DOHH2 (cell line): ENCODE measurements around the gene FGF1.

Source experiments
- H3F3A ChIP-seq: fragments of 200-600 bp; sonication (generic), shearing (Covaris generic); 2 replicates; pipeline ENCODE4 v1.6.0; 2016; ENCODE audit warnings: antibody characterized with exemption, mild to moderate bottlenecking; ENCODE audit not compliant: control insufficient read depth, insufficient read depth
- H3K27ac ChIP-seq: fragments of 200-600 bp; sonication (generic); 2 replicates; pipeline ENCODE4 v1.5.1; 2014; ENCODE audit warnings: low read depth, mild to moderate bottlenecking, low read length, moderate library complexity
- H3K27me3 ChIP-seq: fragments of 200-600 bp; sonication (generic); 2 replicates; pipeline ENCODE4 v1.6.1; 2014; ENCODE audit warnings: mild to moderate bottlenecking, low read length, mixed read lengths; ENCODE audit not compliant: control insufficient read depth
- H3K36me3 ChIP-seq: fragments of 200-600 bp; sonication (generic); 2 replicates; pipeline ENCODE4 v1.6.1; 2014; ENCODE audit warnings: mild to moderate bottlenecking, low read length, moderate library complexity, mixed read lengths; ENCODE audit not compliant: control insufficient read depth
- H3K4me1 ChIP-seq: fragments of 200-600 bp; sonication (generic); 2 replicates; pipeline ENCODE4 v1.6.1; 2014; ENCODE audit warnings: mild to moderate bottlenecking, low read length, mixed read lengths; ENCODE audit not compliant: control insufficient read depth
- H3K4me2 ChIP-seq: fragments of 200-600 bp; sonication (generic); 2 replicates; pipeline ENCODE4 v1.6.0; 2014; ENCODE audit warnings: mild to moderate bottlenecking, low read length, moderate library complexity
- H3K4me3 ChIP-seq: fragments of 200-600 bp; sonication (generic); 2 replicates; pipeline ENCODE4 v1.5.1; 2014; ENCODE audit warnings: mild to moderate bottlenecking, low read length, mixed read lengths
- H3K79me2 ChIP-seq: fragments of 200-600 bp; sonication (generic); 2 replicates; pipeline ENCODE4 v1.6.1; 2014; ENCODE audit warnings: mild to moderate bottlenecking, low read length, mixed read lengths; ENCODE audit not compliant: control insufficient read depth
- H3K9me2 ChIP-seq: fragments of 200-600 bp; sonication (generic); replicated peaks from 2 replicates; pipeline ENCODE4 v1.6.1; 2014; ENCODE audit warnings: mild to moderate bottlenecking, low read length, mixed read lengths; ENCODE audit not compliant: control insufficient read depth
- H3K9me3 ChIP-seq: fragments of 200-600 bp; sonication (generic); 2 replicates; pipeline ENCODE4 v1.6.1; 2014; ENCODE audit warnings: antibody characterized with exemption, low read length, mixed read lengths; ENCODE audit not compliant: control insufficient read depth, insufficient read depth
- H4K20me1 ChIP-seq: fragments of 200-600 bp; sonication (generic); 2 replicates; pipeline ENCODE4 v1.6.0; 2014; ENCODE audit warnings: low read depth, mild to moderate bottlenecking, antibody characterized with exemption, low read length, moderate library complexity; ENCODE audit not compliant: control insufficient read depth, insufficient read depth
- CTCF ChIP-seq: fragments of 200-600 bp; sonication (generic); IDR thresholded peaks from one replicate; pipeline ENCODE4 v1.5.1; 2014; ENCODE audit warnings: antibody characterized with exemption, mild to moderate bottlenecking, low read depth, low read length; ENCODE audit not compliant: poor library complexity, severe bottlenecking
- EZH2phosphoT487 ChIP-seq: fragments of 200-600 bp; sonication (generic); IDR thresholded peaks from 2 replicates; pipeline ENCODE4 v1.6.1; 2017; ENCODE audit warnings: borderline replicate concordance, mild to moderate bottlenecking, antibody characterized with exemption, low read length, moderate library complexity, mixed read lengths

The FGF1 gene

GRCh38 chr5:142613271-142613671, 72.6 kb downstream of the FGF1 start:
- H3K27ac ChIP-seq, result no peak overlapping the region
- H4K20me1 ChIP-seq, result no peaks in the 10 kb centered on the region
- peaks cover 12% of the 10 kb centered on the region for H3K27me3 ChIP-seq
- no peaks in the 10 kb centered on the region for H3K79me2 ChIP-seq
- no peak overlapping the region for H3K4me3 ChIP-seq
- H3K9me2 ChIP-seq, result no peaks in the 10 kb centered on the region
- H3K9me3 ChIP-seq, result no peaks in the 10 kb centered on the region
- TF ChIP-seq EZH2phosphoT487 (no peak), CTCF (no peak)
- H3K4me2 ChIP-seq, result no peak overlapping the region
- H3F3A ChIP-seq, result no peaks in the 10 kb centered on the region
- no peaks in the 10 kb centered on the region for H3K4me1 ChIP-seq
- H3K36me3 ChIP-seq, result no peaks in the 10 kb centered on the region

GRCh38 chr5:142612494-142613270, 73.2 kb downstream of the FGF1 start:
- peaks cover 16% of the 10 kb centered on the region for H3K27me3 ChIP-seq
- H3K4me3 ChIP-seq, result no peak overlapping the region
- H3K27ac ChIP-seq, result no peak overlapping the region
- H3K79me2 ChIP-seq, result no peaks in the 10 kb centered on the region
- H3F3A ChIP-seq, result no peaks in the 10 kb centered on the region
- H3K9me2 ChIP-seq, result no peaks in the 10 kb centered on the region
- H3K36me3 ChIP-seq, result no peaks in the 10 kb centered on the region
- no peaks in the 10 kb centered on the region; the same call in 1 of the 2 replicates for H4K20me1 ChIP-seq
- H3K9me3 ChIP-seq, result no peaks in the 10 kb centered on the region
- H3K4me2 ChIP-seq, result no peak overlapping the region
- no peaks in the 10 kb centered on the region for H3K4me1 ChIP-seq
- TF ChIP-seq CTCF, result no peak
- no peak for TF ChIP-seq EZH2phosphoT487

GRCh38 chr5:142611154-142611553, 74.7 kb downstream of the FGF1 start:
- H3K79me2 ChIP-seq, result no peaks in the 10 kb centered on the region
- no peak overlapping the region for H3K4me3 ChIP-seq
- H3K4me1 ChIP-seq, result no peaks in the 10 kb centered on the region
- H3K9me2 ChIP-seq, result no peaks in the 10 kb centered on the region
- H3K27ac ChIP-seq, result no peak overlapping the region
- no peaks in the 10 kb centered on the region for H3K9me3 ChIP-seq
- no peaks in the 10 kb centered on the region for H3F3A ChIP-seq
- TF ChIP-seq CTCF (peak; percentile 48), EZH2phosphoT487 (no peak)
- no peaks in the 10 kb centered on the region for H3K36me3 ChIP-seq
- no peaks in the 10 kb centered on the region; the same call in 1 of the 2 replicates for H4K20me1 ChIP-seq
- peaks cover 18% of the 10 kb centered on the region for H3K27me3 ChIP-seq
- H3K4me2 ChIP-seq, result no peak overlapping the region
